Prostate gland (tissue), 2 donors: ENCODE measurements around the gene RRAD.

Source experiments
- CTCF ChIP-seq, 4 experiments: fragments of 200-600 bp in 2 of 4; fragments of 450-650 bp in 2 of 4; sonication (generic) in 2 of 4; IDR thresholded peaks; 1 replicate in 3 of 4; 2 replicates in 1 of 4; pipeline ENCODE4 v1.5.1; 2016 to 2019; ENCODE audit warnings: antibody characterized with exemption in 4 of 4, mild to moderate bottlenecking in 2 of 4, moderate library complexity in 2 of 4
- POLR2A ChIP-seq: fragments of 450-650 bp; IDR thresholded peaks from one replicate; pipeline ENCODE4 v1.6.1; 2016; ENCODE audit warnings: antibody characterized with exemption, mild to moderate bottlenecking

DNA sequence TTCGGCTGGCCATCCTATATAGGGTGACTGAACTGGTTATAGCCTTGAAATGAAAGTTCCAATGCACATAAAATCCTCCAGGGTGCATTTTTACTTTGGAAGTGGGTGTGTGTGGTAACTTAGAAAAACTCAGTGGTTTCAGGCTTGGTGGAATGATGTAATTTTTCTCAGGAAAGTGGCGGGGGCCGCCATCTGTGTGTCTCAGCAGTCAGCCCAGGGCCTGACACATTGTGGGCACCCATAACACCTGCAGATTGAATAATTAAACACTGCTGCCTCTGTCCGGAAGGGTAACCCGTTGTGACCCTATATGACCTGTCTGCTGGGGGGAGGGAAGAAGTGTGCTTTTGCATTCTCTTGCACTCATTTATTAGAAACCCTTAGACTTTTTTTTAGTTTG is 47.3 kb downstream of the RRAD start:
- TF ChIP-seq CTCF (IDR thresholded peaks at IDR 0.05) = no peak
- no peak for TF ChIP-seq POLR2A
